ENCODE data around the gene GNAS-AS1.

Gene GNAS-AS1

GRCh38 chr20:58863044-58863790, 12.5 kb upstream of the GNAS-AS1 start:
- H3K4me3 ChIP-seq (ENCODE audit: low read depth, low read length), result no peak overlapping the region
- no peak for TF ChIP-seq CTCF (IDR thresholded peaks at IDR 0.05; ENCODE audit: borderline replicate concordance, insufficient read depth, low read depth, low read length)

GRCh38 chr20:58855506-58856389, 5.0 kb upstream of the GNAS-AS1 start:
- TF ChIP-seq CTCF (IDR thresholded peaks at IDR 0.05; ENCODE audit: borderline replicate concordance, insufficient read depth, low read depth, low read length), result no peak
- H3K4me3 ChIP-seq (ENCODE audit: low read depth, low read length), result no peak overlapping the region

- TF ChIP-seq CTCF (IDR thresholded peaks at IDR 0.05; ENCODE audit: borderline replicate concordance, insufficient read depth, low read depth, low read length), result no peak
- H3K4me3 ChIP-seq (ENCODE audit: low read depth, low read length), result no peak overlapping the region
Measured at GRCh38 chr20:58854638-58855471, 4.2 kb upstream of the GNAS-AS1 start.

- H3K4me3 ChIP-seq (ENCODE audit: low read depth, low read length), result no peak overlapping the region
- TF ChIP-seq CTCF (IDR thresholded peaks at IDR 0.05; ENCODE audit: borderline replicate concordance, insufficient read depth, low read depth, low read length), result no peak
Measured at GRCh38 chr20:58853976-58854637, 3.4 kb upstream of the GNAS-AS1 start.

- TF ChIP-seq CTCF (IDR thresholded peaks at IDR 0.05; ENCODE audit: borderline replicate concordance, insufficient read depth, low read depth, low read length), result no peak
- H3K4me3 ChIP-seq (ENCODE audit: low read depth, low read length), result no peak overlapping the region
Measured at GRCh38 chr20:58853466-58853865, 2.8 kb upstream of the GNAS-AS1 start.

GRCh38 chr20:58852543-58853271, 2.0 kb upstream of the GNAS-AS1 start, which contains the start of gene GNAS:
Gene GNAS, plus strand, starts transcription at chr20:58852716.
- H3K4me3 ChIP-seq (ENCODE audit: low read depth, low read length), result peak within 1 kb of the TSS; percentile 62
- peak; percentile 69 for TF ChIP-seq CTCF (IDR thresholded peaks at IDR 0.05; ENCODE audit: borderline replicate concordance, insufficient read depth, low read depth, low read length)

Measured in GM12875 (cell line).